HG02588 (cell line): ENCODE measurements around the gene EGLN3.

Experiments
- ATAC-seq: cut with Tn5 transposase; IDR thresholded peaks from one replicate; pipeline ENCODE4 v1.9.1; 2021; ENCODE audit warnings: mild to moderate bottlenecking, moderate library complexity; ENCODE audit not compliant: unreplicated experiment

EGLN3 gene

GRCh38 chr14:33916663-33917565, 34.0 kb downstream of the EGLN3 start:
- no peak for ATAC-seq

- no peak for ATAC-seq
Measured at GRCh38 chr14:33915682-33916081, 35.2 kb downstream of the EGLN3 start.

GRCh38 chr14:33914676-33915516, 36.0 kb downstream of the EGLN3 start:
- no peak for ATAC-seq

- ATAC-seq = no peak
Measured at GRCh38 chr14:33911046-33911445, 39.8 kb downstream of the EGLN3 start.

GRCh38 chr14:33910435-33910834, 40.4 kb downstream of the EGLN3 start:
- ATAC-seq = no peak

GRCh38 chr14:33909380-33910084, 41.3 kb downstream of the EGLN3 start:
- ATAC-seq = no peak

- no peak for ATAC-seq
Measured at GRCh38 chr14:33908540-33909223, 42.2 kb downstream of the EGLN3 start.

GRCh38 chr14:33906968-33907367, 43.9 kb downstream of the EGLN3 start:
- no peak for ATAC-seq

GRCh38 chr14:33904609-33905008, 46.3 kb downstream of the EGLN3 start:
- no peak for ATAC-seq

- ATAC-seq = no peak
Measured at GRCh38 chr14:33903369-33903768, 47.5 kb downstream of the EGLN3 start.

- no peak for ATAC-seq
Measured at GRCh38 chr14:33902363-33902762, 48.5 kb downstream of the EGLN3 start.

GRCh38 chr14:33901426-33902155, 49.3 kb downstream of the EGLN3 start:
- no peak for ATAC-seq

- no peak for ATAC-seq
Measured at GRCh38 chr14:33900706-33901105, 50.2 kb downstream of the EGLN3 start.

- ATAC-seq = no peak
Measured at GRCh38 chr14:33899723-33900341, 51.0 kb downstream of the EGLN3 start.

GRCh38 chr14:33897878-33898535, 52.9 kb downstream of the EGLN3 start:
- no peak for ATAC-seq

GRCh38 chr14:33897382-33897781, 53.5 kb downstream of the EGLN3 start:
- ATAC-seq = no peak

GRCh38 chr14:33894339-33894738, 56.5 kb downstream of the EGLN3 start:
- ATAC-seq = no peak

- ATAC-seq = no peak
Measured at GRCh38 chr14:33891700-33892099, 59.2 kb downstream of the EGLN3 start.

- ATAC-seq = no peak
Measured at GRCh38 chr14:33884916-33885315, 66.0 kb downstream of the EGLN3 start.
